HEK293T (cell line): ENCODE data around the gene FIGNL2.

ENCODE experiments used
- FOXA1 ChIP-seq: fragments of 450-650 bp; IDR thresholded peaks from 2 replicates; pipeline ENCODE4 v1.6.1; 2016; ENCODE audit warnings: mild to moderate bottlenecking
- FOXK2 ChIP-seq: fragments of 450-650 bp; IDR thresholded peaks from 2 replicates; pipeline ENCODE4 v1.6.1; 2016; ENCODE audit warnings: mild to moderate bottlenecking
- FOXM1 ChIP-seq: fragments of 450-650 bp; IDR thresholded peaks from 2 replicates; pipeline ENCODE4 v1.6.1; 2017; ENCODE audit warnings: mild to moderate bottlenecking, borderline replicate concordance
- HDGF ChIP-seq: fragments of 450-650 bp; IDR thresholded peaks from 2 replicates; pipeline ENCODE4 v1.6.1; 2017; ENCODE audit warnings: antibody characterized with exemption, borderline replicate concordance
- L3MBTL2 ChIP-seq: fragments of 450-650 bp; conservative IDR thresholded peaks from 2 replicates; pipeline ENCODE4 v1.6.1; 2016; ENCODE audit warnings: mild to moderate bottlenecking
- NFRKB ChIP-seq: fragments of 450-650 bp; IDR thresholded peaks from 2 replicates; pipeline ENCODE4 v1.6.1; 2016; ENCODE audit warnings: mild to moderate bottlenecking, moderate library complexity
- PKNOX1 ChIP-seq: fragments of 450-650 bp; IDR thresholded peaks from 2 replicates; pipeline ENCODE4 v1.6.1; 2016
- SP1 ChIP-seq: fragments of 450-650 bp; IDR thresholded peaks from 2 replicates; pipeline ENCODE4 v1.6.1; 2017
- SUZ12 ChIP-seq: fragments of 450-650 bp; IDR thresholded peaks from 2 replicates; pipeline ENCODE4 v1.6.1; 2016; ENCODE audit warnings: mild to moderate bottlenecking
- TARDBP ChIP-seq: fragments of 450-650 bp; IDR thresholded peaks from 2 replicates; pipeline ENCODE4 v1.6.1; 2016

- TF ChIP-seq FOXM1 (no peak), TARDBP (no peak), HDGF (no peak), L3MBTL2 (no peak), FOXA1 (no peak), SP1 (no peak), PKNOX1 (no peak), FOXK2 (no peak), NFRKB (no peak), SUZ12 (no peak)
Measured at GRCh38 chr12:51784688-51785087, 63.8 kb downstream of the FIGNL2 start.
